ENCODE results near the gene OGFR.

Gene OGFR

GRCh38 chr20:62768551-62769287, 35.9 kb upstream of the OGFR start:
- TF ChIP-seq POU6F1 (CRISPR knock-in tag; IDR thresholded peaks at IDR 0.05; ENCODE audit: borderline replicate concordance, low read depth) (no peak), ISL1 (CRISPR knock-in tag; IDR thresholded peaks at IDR 0.05) (no peak), ZC3H10 (CRISPR knock-in tag; IDR thresholded peaks at IDR 0.05) (no peak)
- TF ChIP-seq, protein P1, sequence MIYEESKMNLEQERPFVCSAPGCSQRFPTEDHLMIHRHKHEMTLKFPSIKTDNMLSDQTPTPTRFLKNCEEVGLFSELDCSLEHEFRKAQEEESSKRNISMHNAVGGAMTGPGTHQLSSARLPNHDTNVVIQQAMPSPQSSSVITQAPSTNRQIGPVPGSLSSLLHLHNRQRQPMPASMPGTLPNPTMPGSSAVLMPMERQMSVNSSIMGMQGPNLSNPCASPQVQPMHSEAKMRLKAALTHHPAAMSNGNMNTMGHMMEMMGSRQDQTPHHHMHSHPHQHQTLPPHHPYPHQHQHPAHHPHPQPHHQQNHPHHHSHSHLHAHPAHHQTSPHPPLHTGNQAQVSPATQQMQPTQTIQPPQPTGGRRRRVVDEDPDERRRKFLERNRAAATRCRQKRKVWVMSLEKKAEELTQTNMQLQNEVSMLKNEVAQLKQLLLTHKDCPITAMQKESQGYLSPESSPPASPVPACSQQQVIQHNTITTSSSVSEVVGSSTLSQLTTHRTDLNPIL (CRISPR knock-in tag; IDR thresholded peaks at IDR 0.05; ENCODE audit: low read depth): no peak
- ATAC-seq: peak; percentile 85

GRCh38 chr20:62769346-62770071, 35.1 kb upstream of the OGFR start:
- TF ChIP-seq TCF4 (CRISPR knock-in tag; IDR thresholded peaks at IDR 0.05; ENCODE audit: borderline replicate concordance) (no peak), POU6F1 (CRISPR knock-in tag; IDR thresholded peaks at IDR 0.05; ENCODE audit: borderline replicate concordance, low read depth) (no peak), RARB (CRISPR knock-in tag; IDR thresholded peaks at IDR 0.05) (no peak)
- ATAC-seq: no peak

- no peak for ATAC-seq
- no peak for TF ChIP-seq ESRRG (CRISPR knock-in tag; IDR thresholded peaks at IDR 0.05)
- no peak for TF ChIP-seq GLIS3 (CRISPR knock-in tag; IDR thresholded peaks at IDR 0.05)
- TF ChIP-seq ISL1 (CRISPR knock-in tag; IDR thresholded peaks at IDR 0.05): no peak
- no peak for TF ChIP-seq SNAI2 (CRISPR knock-in tag; IDR thresholded peaks at IDR 0.05)
- TF ChIP-seq, protein P1 (CRISPR knock-in tag; IDR thresholded peaks at IDR 0.05; ENCODE audit: low read depth): no peak
Measured at GRCh38 chr20:62770111-62770910, 34.3 kb upstream of the OGFR start.

DNA sequence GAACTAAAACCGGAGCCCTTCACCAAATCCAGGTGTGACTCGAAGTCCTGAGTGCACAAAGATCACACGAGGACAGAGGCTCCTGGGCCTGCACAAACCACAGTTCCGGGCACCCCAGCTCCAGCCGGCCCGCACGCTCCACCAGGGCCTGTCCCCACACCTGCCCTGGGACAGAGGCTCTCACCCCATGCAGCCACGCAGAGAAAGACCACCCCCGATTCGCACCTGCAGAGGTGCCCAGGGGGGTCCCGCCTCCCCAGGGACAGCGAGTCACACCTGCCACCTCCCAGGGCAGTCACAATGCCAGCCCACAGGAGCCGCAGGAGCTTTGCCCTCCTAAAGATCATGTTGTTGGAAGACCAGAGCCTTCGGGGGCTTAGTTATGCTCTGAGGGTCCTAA, 33.7 kb upstream of the OGFR start:
- no peak for TF ChIP-seq ARNTL (CRISPR knock-in tag; IDR thresholded peaks at IDR 0.05; ENCODE audit: borderline replicate concordance, low read depth)
- no peak for TF ChIP-seq POU6F1 (CRISPR knock-in tag; IDR thresholded peaks at IDR 0.05; ENCODE audit: borderline replicate concordance, low read depth)
- TF ChIP-seq CSRNP3 (CRISPR knock-in tag; IDR thresholded peaks at IDR 0.05): no peak
- TF ChIP-seq CSDC2 (CRISPR knock-in tag; IDR thresholded peaks at IDR 0.05): no peak
- no peak for TF ChIP-seq ZFP30 (CRISPR knock-in tag; IDR thresholded peaks at IDR 0.05)
- TF ChIP-seq ZNF8 (CRISPR knock-in tag; IDR thresholded peaks at IDR 0.05): no peak
- no peak for TF ChIP-seq OSR1 (CRISPR knock-in tag; IDR thresholded peaks at IDR 0.05)
- no peak for TF ChIP-seq ZFP3 (CRISPR knock-in tag; IDR thresholded peaks at IDR 0.05)
- no peak for TF ChIP-seq ZC3H10 (CRISPR knock-in tag; IDR thresholded peaks at IDR 0.05)
- TF ChIP-seq, protein P1 (CRISPR knock-in tag; IDR thresholded peaks at IDR 0.05; ENCODE audit: low read depth): no peak
- no peak for ATAC-seq

Data from SK-N-SH treated with all-trans-retinoic acid at 6 μM for 48 hours (cell line).